Erythroblast (primary cell): ENCODE measurements around the gene SEMA3F.

Experiments
- GATA1 ChIP-seq: IDR thresholded peaks from 2 replicates; pipeline ENCODE4 v1.6.1; 2011; ENCODE audit warnings: low read depth, mild to moderate bottlenecking, control low read depth, low read length, moderate library complexity
- POLR2A ChIP-seq: IDR thresholded peaks from 2 replicates; pipeline ENCODE4 v1.6.1; 2011; ENCODE audit warnings: mild to moderate bottlenecking, low read length

- TF ChIP-seq POLR2A (no peak), GATA1 (no peak)
Measured at GRCh38 chr3:50222169-50222528, 67.0 kb downstream of the SEMA3F start.
